A673 (cell line): Measurements from ENCODE around the gene DLG2. TPM values are rescaled to one million over a fixed set of nuclear protein-coding genes. Genes with fewer than 3 reads are reported as not detected.

Experiments used
- BruUV-seq: library from RNA; stranded (reverse); fragments of 400-500 nt; replicated peaks from 2 replicates; lab custom pipeline; 2021; lab: Mats Ljungman, UMichigan
- CTCF ChIA-PET: fragments of 300-600 bp; sonication (Branson Sonifier 250); formaldehyde crosslinking; loops from one replicate; lab custom pipeline; 2022; ENCODE audit warnings: antibody characterized with exemption; lab: Charles Lee
- POLR2A ChIA-PET: fragments of 300-600 bp; sonication (Branson Sonifier 250); formaldehyde crosslinking; loops from one replicate; lab custom pipeline; 2022; ENCODE audit warnings: antibody characterized with exemption; ENCODE audit not compliant: low non-redundant PET; lab: Charles Lee
- DNase-seq: peaks from one replicate; pipeline ENCODE4 v3.0.0-alpha.2; 2015; ENCODE audit warnings: low spot score
- H3K27ac ChIP-seq: fragments of 200-600 bp; sonication (generic); 2 replicates; pipeline ENCODE4 v1.5.1; 2016; ENCODE audit warnings: mixed run types, low read depth, mild to moderate bottlenecking, mixed read lengths, antibody characterized with exemption, low read length; ENCODE audit not compliant: poor library complexity, severe bottlenecking
- H3K27me3 ChIP-seq: fragments of 200-600 bp; sonication (generic); replicated peaks from 2 replicates; pipeline ENCODE4 v1.6.1; 2017; ENCODE audit warnings: mixed run types, low read depth, mild to moderate bottlenecking, mixed read lengths, antibody characterized with exemption, low read length; ENCODE audit not compliant: insufficient read depth, poor library complexity
- H3K36me3 ChIP-seq: fragments of 200-600 bp; sonication (generic); 2 replicates; pipeline ENCODE4 v1.6.1; 2016; ENCODE audit warnings: mixed run types, mild to moderate bottlenecking, mixed read lengths, antibody characterized with exemption, low read length; ENCODE audit not compliant: insufficient read depth, poor library complexity, severe bottlenecking
- H3K4me1 ChIP-seq: fragments of 200-600 bp; sonication (generic); 2 replicates; pipeline ENCODE4 v1.6.1; 2017; ENCODE audit warnings: mixed run types, mild to moderate bottlenecking, mixed read lengths, antibody characterized with exemption, low read length; ENCODE audit not compliant: insufficient read depth, poor library complexity, severe bottlenecking
- H3K4me3 ChIP-seq: fragments of 200-600 bp; sonication (generic); 2 replicates; pipeline ENCODE4 v1.5.1; 2016; ENCODE audit warnings: low read depth, mixed run types, mild to moderate bottlenecking, mixed read lengths, low read length; ENCODE audit not compliant: poor library complexity, severe bottlenecking
- H3K9me3 ChIP-seq: fragments of 200-600 bp; sonication (generic); 2 replicates; pipeline ENCODE4 v1.6.1; 2016; ENCODE audit warnings: mixed run types, low read depth, mild to moderate bottlenecking, mixed read lengths, antibody characterized with exemption, low read length; ENCODE audit not compliant: poor library complexity, severe bottlenecking
- EZH2 ChIP-seq: fragments of 200-600 bp; sonication (generic); IDR thresholded peaks from 2 replicates; pipeline ENCODE4 v1.6.1; 2017; ENCODE audit warnings: borderline replicate concordance, low read depth, mild to moderate bottlenecking, mixed read lengths, antibody characterized with exemption, low read length; ENCODE audit not compliant: poor library complexity, severe bottlenecking
- intact Hi-C: fragments of 100-400 bp; cut with micrococcal nuclease; formaldehyde crosslinking; loops from one replicate; pipeline ENCODE4 v1.10.0; 2022; ENCODE audit not compliant: unreplicated experiment
- total RNA-seq: library from RNA; stranded (reverse); gene quantifications from 2 replicates; pipeline ENCODE4 v1.2.3, GENCODE V29; 2021
- TF ChIP-seq, protein P1 (sequence below): fragments of 300-800, 200-600 bp; sonication (generic); conservative IDR thresholded peaks from 2 replicates; pipeline ENCODE4 v1.5.1; 2017; ENCODE audit warnings: low read depth, mild to moderate bottlenecking, antibody characterized with exemption, low read length, moderate library complexity, mixed read lengths

The DLG2 gene
- total RNA-seq, 1 experiment from 2014 or later: 277 TPM

DNA sequence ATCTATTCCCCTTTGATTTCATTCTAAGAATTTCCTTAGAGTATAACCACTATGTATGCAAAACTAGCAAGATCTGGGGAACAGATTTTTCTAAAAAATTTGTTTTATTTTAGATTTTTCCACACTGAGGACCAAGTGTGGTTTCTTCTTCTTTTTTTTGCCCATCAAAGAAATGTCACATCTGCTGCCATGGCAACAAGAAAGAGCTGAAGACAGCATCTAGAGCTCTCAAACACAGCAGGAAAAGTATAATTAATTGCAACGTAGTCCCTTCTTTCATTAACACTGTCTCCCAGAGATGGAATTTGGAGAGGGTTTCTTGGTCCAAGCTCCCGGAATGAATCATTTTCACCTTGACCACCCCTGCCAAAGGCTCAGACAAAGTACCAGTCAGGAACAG is 2084.3 kb downstream of the DLG2 start:
- no peaks in the 10 kb centered on the region for H3K27me3 ChIP-seq
- intact Hi-C loops: loop anchor here (10.0 kb wide), 1 partner anchor 272 kb away; no protein-coding TSS in a partner anchor
- POLR2A ChIA-PET: no interaction called here
- peaks cover 65% of the 10 kb centered on the region for H3K4me1 ChIP-seq
- no peak for DNase-seq
- BruUV-seq: no TSS peak
- H3K36me3 ChIP-seq: peaks cover 48% of the 10 kb centered on the region
- CTCF ChIA-PET: no interaction called here
- H3K27ac ChIP-seq: no peak overlapping the region
- no peak overlapping the region for H3K4me3 ChIP-seq
- TF ChIP-seq, protein P1, sequence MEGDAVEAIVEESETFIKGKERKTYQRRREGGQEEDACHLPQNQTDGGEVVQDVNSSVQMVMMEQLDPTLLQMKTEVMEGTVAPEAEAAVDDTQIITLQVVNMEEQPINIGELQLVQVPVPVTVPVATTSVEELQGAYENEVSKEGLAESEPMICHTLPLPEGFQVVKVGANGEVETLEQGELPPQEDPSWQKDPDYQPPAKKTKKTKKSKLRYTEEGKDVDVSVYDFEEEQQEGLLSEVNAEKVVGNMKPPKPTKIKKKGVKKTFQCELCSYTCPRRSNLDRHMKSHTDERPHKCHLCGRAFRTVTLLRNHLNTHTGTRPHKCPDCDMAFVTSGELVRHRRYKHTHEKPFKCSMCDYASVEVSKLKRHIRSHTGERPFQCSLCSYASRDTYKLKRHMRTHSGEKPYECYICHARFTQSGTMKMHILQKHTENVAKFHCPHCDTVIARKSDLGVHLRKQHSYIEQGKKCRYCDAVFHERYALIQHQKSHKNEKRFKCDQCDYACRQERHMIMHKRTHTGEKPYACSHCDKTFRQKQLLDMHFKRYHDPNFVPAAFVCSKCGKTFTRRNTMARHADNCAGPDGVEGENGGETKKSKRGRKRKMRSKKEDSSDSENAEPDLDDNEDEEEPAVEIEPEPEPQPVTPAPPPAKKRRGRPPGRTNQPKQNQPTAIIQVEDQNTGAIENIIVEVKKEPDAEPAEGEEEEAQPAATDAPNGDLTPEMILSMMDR: no peak
- no peak for TF ChIP-seq EZH2
- no peaks in the 10 kb centered on the region for H3K9me3 ChIP-seq

DNA sequence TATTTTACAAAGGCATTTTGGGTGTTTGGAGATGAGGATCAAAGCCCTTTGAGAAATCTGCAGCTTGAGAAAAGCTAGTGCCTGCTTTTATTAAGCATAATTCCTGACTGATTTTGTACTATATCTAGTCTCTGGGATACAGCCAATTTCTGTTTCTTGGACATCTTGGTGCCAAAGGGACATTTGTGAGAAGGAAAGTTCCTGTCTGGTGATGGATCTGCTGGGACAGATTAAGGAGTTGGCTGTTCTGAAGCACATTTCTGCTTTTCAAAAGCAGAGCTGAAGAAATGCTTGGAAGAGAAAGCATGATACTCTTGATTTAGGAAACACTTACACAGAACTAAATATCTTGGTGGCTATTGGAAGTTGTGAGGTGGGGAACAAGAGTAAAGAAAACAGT is 2086.4 kb downstream of the DLG2 start:
- POLR2A ChIA-PET: no interaction called here
- Histone ChIP-seq H3K4me3 (no peak overlapping the region), H3K27me3 (no peaks in the 10 kb centered on the region), H3K36me3 (peaks cover 55% of the 10 kb centered on the region), H3K9me3 (no peaks in the 10 kb centered on the region), H3K4me1 (peaks cover 43% of the 10 kb centered on the region), H3K27ac (peak overlapping the region; percentile 21)
- no peak for DNase-seq
- BruUV-seq: TSS peak; percentile 4
- CTCF ChIA-PET: no interaction called here
- no peak for TF ChIP-seq EZH2
- TF ChIP-seq, protein P1: no peak
- intact Hi-C loops: loop anchor here (10.0 kb wide), 1 partner anchor 274 kb away; no protein-coding TSS in a partner anchor

DNA sequence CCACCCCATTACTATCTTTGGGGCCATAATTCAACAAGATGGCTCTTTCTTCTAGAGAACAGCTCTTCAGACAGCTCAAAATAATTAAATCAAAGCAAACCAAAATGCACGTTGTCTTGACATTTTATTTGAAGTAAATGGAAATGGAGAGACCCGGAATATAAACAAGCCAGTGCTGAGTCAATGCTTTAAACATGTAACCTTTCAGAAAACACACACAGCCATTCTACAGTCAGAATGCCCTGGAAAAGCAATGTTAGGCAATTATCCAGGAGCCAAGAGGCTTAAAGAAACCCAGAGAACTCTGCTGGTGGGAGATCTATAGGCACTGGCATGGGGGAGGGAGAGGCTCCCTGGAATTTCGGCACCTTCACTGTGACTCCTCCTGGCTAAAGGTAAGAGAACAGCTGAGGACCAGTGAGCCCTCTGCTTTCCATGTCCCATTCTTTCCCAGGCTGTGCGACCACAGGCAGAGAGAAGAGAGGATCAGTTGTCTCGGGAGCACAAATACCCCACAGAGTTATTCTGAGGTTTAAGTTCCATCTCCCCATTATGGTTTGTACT is 2086.9 kb downstream of the DLG2 start:
- CTCF ChIA-PET: no interaction called here

More for the DNA sequence above, 2086.9 kb downstream of the DLG2 start:
- H3K36me3 ChIP-seq: peaks cover 55% of the 10 kb centered on the region
- no TSS peak for BruUV-seq
- no peak for DNase-seq
- H3K27ac ChIP-seq: peak overlapping the region; percentile 21
- peaks cover 38% of the 10 kb centered on the region for H3K4me1 ChIP-seq
- no peaks in the 10 kb centered on the region for H3K27me3 ChIP-seq
- POLR2A ChIA-PET: no interaction called here
- no peak overlapping the region for H3K4me3 ChIP-seq
- no peak for TF ChIP-seq EZH2
- TF ChIP-seq, protein P1: no peak
- no peaks in the 10 kb centered on the region for H3K9me3 ChIP-seq
- intact Hi-C loops: loop anchor here (10.0 kb wide), 1 partner anchor 275 kb away; no protein-coding TSS in a partner anchor
